Aortic smooth muscle cell (primary cell): ENCODE measurements around the gene ZNF471. TPM values are rescaled to one million over a fixed set of nuclear protein-coding genes. Genes with fewer than 3 reads are reported as not detected.

Experiments
- total RNA-seq: library from RNA; depleted of rRNA; stranded (reverse); fragments of >200 nt; gene quantifications from 2 replicates; pipeline ENCODE4 v1.2.3, GENCODE V29; 2014

ZNF471 gene
- 3.8 and 4.4 TPM in 2 replicates for total RNA-seq

DNA sequence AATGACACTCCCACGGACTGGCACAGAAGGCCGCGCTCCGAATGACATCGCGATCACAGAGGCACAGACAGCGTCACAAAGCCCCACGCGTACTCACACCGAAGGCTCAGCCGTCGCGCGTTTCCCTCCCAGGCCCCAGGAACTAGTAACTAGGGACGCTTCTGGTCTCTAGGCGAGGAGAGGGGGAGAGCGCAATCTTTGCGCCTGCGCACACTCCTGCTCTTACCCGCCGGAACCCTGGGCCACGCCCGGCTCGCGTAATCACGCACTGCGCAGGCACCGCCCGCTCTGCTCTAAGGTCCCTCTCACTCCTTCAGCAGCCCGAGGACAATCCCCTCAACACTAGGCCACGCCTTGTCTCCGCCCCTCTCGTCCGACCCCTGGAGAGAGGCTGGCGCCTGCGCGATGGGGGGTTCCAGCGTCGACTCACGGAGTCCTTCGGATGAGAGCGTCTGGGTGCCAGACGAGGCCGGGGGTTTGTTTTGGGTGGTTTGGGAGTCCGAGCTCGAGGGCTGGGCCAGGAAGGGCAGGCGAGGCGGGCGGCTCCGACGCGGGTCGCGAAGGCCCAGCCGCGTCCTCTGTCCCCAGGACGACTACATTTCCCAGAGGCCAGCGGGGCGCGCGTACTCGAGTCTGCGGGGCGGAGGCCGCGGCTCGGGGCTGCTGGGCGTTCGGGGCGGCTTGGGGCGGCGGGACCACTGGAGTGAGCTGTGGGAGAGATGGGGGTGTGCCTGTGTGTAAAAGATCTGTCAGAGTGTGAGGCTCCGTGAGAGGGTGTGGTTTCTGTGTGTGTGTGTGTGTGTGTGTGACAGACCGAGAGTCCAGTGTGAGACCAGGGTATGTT is at the start of gene ZNF471:
TSS of gene ZNF471 (plus strand) at position 410 of the 844 bp plus-strand sequence. CDS start 3,717 bp downstream, outside the sequence.

DNA sequence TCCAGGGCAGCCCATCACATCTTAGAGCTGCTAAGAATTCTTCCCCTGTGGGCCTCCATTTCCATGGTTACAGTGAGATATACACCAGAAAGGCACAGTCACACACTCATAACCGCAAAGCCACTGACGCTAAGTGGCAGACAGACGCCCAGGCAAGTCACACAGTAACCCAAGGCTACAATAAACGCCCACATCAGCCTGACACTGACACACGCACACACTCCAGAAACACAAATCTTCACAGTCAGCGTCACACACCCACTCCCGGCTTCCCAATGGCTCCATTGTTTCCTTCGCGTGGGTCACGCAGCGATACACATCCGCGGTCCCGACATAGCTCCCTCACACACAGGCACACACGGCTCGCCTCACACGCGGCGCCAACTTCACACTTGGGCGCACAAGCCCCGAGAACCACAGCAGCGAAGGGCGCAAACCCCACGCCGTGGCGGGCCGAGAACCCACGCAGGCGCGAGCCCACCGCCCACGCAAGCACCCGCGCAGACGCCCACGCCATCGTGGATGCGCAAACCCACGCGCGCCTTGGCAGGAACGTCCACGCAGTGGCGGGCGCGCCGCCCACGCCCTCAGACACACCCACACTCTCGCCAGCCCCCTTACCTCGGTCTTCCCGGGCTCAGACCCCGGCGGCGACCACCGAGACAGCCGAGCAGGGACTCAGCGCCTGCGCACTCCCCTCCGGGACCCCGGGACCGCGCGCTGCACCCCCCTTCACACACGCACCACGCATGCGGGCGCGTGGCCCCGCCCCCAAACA is 30.8 kb upstream of the ZNF471 start, which contains the start of gene ZNF667:
TSS of gene ZNF667 (minus strand) at position 695 of the 778 bp plus-strand sequence. CDS start 14,975 bp downstream, outside the sequence.

DNA sequence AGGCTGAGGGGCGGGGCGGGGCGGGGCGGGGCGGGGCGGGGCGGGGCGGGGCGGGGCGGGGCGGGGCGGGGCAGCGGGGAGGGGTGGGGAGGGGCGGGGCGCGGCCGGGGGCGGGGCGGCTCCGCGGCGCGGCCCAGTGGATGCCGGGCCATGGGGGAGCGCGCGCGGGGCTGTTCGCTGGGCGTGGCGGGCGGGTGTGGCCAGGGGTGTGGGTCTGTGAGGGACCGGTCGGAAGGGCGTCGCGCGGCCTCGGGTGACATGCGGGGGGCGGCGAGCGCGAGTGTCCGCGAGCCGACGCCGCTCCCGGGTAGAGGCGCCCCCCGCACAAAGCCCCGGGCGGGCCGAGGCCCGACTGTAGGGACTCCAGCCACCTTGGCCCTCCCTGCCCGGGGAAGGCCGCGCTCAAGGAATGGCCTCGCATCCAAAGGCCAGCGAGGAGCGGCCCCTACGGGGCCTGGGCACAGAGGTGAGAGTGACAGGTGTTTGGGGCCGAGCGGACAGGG is 31.2 kb downstream of the ZNF471 start, which contains the start of gene ZFP28:
TSS of gene ZFP28 (plus strand) at position 188 of the 503 bp plus-strand sequence. CDS start at position 259, 71 bp downstream.

DNA sequence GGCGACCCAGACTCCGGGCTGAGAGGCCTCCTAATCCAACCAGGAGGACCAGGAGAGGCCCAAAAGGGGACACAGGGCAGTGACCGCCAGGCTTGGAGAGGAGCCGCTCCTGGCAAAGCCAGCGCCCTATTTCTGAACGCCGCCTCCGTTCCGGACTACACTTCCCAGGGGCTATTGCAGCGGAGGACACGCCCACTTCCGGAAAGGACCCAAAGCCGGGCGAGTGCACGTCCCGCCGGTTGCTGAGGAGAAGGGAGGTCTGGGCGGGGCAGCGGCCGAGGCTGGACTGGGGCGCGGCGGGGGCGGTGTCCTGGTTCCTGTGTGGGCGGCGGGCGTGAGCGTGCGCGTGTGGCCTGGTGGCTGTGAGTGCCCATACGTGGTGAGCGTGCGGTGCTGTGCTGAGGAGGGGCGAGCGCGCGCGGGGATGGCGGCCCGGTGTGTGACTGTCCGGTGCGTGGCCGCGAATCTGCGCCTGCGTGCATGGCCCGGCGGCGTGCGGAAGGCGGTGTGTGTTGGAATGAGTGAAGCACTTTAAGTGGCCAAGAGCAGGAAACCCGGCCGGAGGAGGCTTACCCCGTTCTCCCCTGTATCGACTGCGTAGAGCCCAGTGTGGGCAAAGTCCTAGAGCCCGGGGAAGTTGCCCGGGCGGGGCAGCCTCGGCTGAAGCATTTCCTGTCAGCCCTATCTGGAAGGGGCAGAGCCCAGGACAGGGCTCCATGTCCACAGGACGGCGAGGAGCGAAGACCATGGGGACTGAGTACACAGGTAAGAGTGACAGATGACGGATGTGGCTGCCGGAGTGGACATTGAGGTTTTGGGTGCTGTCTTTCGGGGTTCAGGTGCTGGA is 59.8 kb downstream of the ZNF471 start, which contains the start of gene ZNF470:
TSS of gene ZNF470 (plus strand) at position 195 of the 847 bp plus-strand sequence. CDS start 2,844 bp downstream, outside the sequence.

Other genes starting within 250 kb of the ZNF471 start
- not detected in 2 replicates for gene EDDM13, start 235.1 kb upstream of the ZNF471 start, total RNA-seq
- gene ZSCAN5A, start 193.0 kb upstream of the ZNF471 start, total RNA-seq, result 3.4 and 4.7 TPM in 2 replicates
- 2.1 and 2.8 TPM in 2 replicates for gene ZNF582, start 114.3 kb upstream of the ZNF471 start, total RNA-seq
- 4.2 and 4.4 TPM in 2 replicates for gene ZNF583, start 103.5 kb upstream of the ZNF471 start, total RNA-seq
- gene ZNF667, start 30.5 kb upstream of the ZNF471 start, total RNA-seq, result 3.2 and 4.0 TPM in 2 replicates
- 6.9 and 9.4 TPM in 2 replicates for gene ZFP28, start 31.1 kb downstream of the ZNF471 start, total RNA-seq
- gene ZNF470, start 59.6 kb downstream of the ZNF471 start, total RNA-seq, result 6.3 and 6.5 TPM in 2 replicates
- gene ZNF71, start 87.4 kb downstream of the ZNF471 start, total RNA-seq, result 4.8 and 5.0 TPM in 2 replicates
- gene SMIM17, start 135.3 kb downstream of the ZNF471 start, total RNA-seq, result 0.12 and 0.13 TPM in 2 replicates
- 0.50 and 1.8 TPM in 2 replicates for gene ZNF835, start 163.9 kb downstream of the ZNF471 start, total RNA-seq